ENCODE data around the gene RRM2.

DNA sequence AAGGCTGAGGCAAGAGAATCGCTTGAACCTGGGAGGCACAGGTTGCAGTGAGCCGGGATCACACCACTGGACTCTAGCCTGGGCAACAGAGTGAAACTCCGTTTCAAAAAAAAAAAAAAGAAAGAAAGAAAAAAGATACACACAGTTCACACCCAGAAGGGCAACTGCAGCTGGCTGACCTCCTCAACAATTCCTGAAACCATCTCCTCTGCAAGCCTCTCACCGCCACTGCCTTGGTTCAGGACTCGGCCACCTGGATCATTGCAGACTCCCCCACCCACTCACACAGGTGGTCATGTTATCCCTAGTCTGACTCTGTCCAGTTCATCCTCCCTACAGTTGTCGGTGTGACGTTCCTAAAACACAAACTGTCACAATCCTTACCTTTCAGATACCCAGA is 44.5 kb upstream of the RRM2 start:
- TF ChIP-seq, protein P1, sequence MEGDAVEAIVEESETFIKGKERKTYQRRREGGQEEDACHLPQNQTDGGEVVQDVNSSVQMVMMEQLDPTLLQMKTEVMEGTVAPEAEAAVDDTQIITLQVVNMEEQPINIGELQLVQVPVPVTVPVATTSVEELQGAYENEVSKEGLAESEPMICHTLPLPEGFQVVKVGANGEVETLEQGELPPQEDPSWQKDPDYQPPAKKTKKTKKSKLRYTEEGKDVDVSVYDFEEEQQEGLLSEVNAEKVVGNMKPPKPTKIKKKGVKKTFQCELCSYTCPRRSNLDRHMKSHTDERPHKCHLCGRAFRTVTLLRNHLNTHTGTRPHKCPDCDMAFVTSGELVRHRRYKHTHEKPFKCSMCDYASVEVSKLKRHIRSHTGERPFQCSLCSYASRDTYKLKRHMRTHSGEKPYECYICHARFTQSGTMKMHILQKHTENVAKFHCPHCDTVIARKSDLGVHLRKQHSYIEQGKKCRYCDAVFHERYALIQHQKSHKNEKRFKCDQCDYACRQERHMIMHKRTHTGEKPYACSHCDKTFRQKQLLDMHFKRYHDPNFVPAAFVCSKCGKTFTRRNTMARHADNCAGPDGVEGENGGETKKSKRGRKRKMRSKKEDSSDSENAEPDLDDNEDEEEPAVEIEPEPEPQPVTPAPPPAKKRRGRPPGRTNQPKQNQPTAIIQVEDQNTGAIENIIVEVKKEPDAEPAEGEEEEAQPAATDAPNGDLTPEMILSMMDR (IDR thresholded peaks at IDR 0.05): no peak
- no peak for TF ChIP-seq POLR2A (IDR thresholded peaks at IDR 0.05)

Measured in ovary (tissue), 3 donors.